ENCODE data around the gene CTNNA1.

CTNNA1 gene

DNA sequence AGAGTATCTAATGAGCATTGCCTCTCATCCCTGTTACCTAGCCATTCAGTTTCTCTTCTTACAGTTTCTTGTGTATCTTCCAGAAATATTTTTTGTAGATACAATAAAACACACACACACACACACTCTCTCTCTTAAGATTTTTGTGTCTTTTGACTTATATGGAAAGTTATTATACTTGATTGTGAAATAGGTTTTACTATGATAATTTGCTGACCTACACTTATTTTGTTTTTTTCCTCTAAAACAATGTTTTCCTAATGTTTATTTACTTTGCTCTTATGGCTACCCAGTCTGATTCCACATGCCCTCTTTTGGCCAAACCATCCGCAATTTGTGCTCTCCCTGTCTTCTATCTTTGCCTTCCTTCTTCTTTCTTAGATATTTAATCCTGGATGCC lies 96.7 kb downstream of the CTNNA1 start:
- TF ChIP-seq MYC (IDR thresholded peaks at IDR 0.05; ENCODE audit: low read depth, low read length) (no peak), POLR2A (IDR thresholded peaks at IDR 0.05; ENCODE audit: extremely low read depth, insufficient read length) (no peak)
- TF ChIP-seq, protein P1, sequence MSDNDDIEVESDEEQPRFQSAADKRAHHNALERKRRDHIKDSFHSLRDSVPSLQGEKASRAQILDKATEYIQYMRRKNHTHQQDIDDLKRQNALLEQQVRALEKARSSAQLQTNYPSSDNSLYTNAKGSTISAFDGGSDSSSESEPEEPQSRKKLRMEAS (IDR thresholded peaks at IDR 0.05; ENCODE audit: low read depth, low read length), result no peak
- TF ChIP-seq, protein P2, sequence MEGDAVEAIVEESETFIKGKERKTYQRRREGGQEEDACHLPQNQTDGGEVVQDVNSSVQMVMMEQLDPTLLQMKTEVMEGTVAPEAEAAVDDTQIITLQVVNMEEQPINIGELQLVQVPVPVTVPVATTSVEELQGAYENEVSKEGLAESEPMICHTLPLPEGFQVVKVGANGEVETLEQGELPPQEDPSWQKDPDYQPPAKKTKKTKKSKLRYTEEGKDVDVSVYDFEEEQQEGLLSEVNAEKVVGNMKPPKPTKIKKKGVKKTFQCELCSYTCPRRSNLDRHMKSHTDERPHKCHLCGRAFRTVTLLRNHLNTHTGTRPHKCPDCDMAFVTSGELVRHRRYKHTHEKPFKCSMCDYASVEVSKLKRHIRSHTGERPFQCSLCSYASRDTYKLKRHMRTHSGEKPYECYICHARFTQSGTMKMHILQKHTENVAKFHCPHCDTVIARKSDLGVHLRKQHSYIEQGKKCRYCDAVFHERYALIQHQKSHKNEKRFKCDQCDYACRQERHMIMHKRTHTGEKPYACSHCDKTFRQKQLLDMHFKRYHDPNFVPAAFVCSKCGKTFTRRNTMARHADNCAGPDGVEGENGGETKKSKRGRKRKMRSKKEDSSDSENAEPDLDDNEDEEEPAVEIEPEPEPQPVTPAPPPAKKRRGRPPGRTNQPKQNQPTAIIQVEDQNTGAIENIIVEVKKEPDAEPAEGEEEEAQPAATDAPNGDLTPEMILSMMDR (IDR thresholded peaks at IDR 0.05; ENCODE audit: low read depth, low read length), result no peak
- H3K4me3 ChIP-seq (ENCODE audit: low read depth, low read length), result no peak overlapping the region
- no peak for DNase-seq (ENCODE audit: low read depth)

DNA sequence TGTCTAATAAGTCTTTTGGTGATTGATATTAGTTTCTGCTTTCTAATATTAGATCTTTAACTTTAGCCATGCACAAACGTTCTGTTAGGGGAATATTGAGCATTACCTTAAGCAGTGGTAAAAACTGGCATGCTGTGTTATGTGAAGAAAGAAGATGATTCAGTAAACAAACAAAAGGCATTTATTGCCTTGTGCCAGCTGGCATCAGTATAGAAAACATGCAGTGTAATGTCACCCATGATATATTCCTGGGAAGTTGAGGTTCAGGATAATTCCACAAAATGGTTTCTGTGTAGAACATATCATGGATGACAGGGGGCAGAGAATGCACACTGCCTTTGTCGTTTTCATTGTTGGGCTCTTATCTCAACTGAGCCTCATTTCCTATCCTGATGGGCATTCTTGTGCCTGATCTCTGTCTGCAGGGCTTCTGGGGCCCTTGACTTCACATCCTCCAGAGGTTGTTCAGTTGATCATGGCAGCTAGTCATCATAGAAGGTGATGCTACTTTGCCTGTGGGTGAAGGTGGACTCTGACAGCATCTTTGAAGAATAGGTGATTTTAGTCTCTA lies 97.7 kb downstream of the CTNNA1 start:
- TF ChIP-seq, protein P1 (IDR thresholded peaks at IDR 0.05; ENCODE audit: low read depth, low read length), result no peak
- TF ChIP-seq MYC (IDR thresholded peaks at IDR 0.05; ENCODE audit: low read depth, low read length) (no peak), POLR2A (IDR thresholded peaks at IDR 0.05; ENCODE audit: extremely low read depth, insufficient read length) (no peak)
- TF ChIP-seq, protein P2 (IDR thresholded peaks at IDR 0.05; ENCODE audit: low read depth, low read length), result no peak
- H3K4me3 ChIP-seq (ENCODE audit: low read depth, low read length), result no peak overlapping the region
- DNase-seq (ENCODE audit: low read depth), result no peak

DNA sequence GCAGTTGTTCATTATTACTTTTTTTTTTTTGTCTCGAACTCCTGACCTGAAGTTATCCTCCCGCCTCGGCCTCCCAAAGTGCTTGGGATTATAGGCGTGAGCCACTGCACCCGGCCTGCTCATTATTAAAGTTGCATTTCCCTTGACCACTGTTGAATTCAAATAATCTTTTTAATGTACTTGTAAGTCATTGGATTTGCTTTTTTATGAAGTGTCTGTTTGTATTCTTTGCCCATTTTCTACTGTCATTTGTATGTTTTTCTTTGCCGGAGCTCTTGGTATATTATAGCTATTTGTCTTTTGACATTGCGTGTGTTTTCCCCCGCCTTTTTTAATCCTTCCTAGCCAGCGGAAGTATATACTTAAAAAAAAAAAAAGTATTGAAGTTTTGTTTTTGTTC lies 99.9 kb downstream of the CTNNA1 start:
- TF ChIP-seq, protein P1 (IDR thresholded peaks at IDR 0.05; ENCODE audit: low read depth, low read length), result no peak
- no peak for TF ChIP-seq POLR2A (IDR thresholded peaks at IDR 0.05; ENCODE audit: extremely low read depth, insufficient read length)
- TF ChIP-seq, protein P2 (IDR thresholded peaks at IDR 0.05; ENCODE audit: low read depth, low read length), result no peak
- no peak for TF ChIP-seq MYC (IDR thresholded peaks at IDR 0.05; ENCODE audit: low read depth, low read length)
- DNase-seq (ENCODE audit: low read depth), result no peak
- no peak overlapping the region for H3K4me3 ChIP-seq (ENCODE audit: low read depth, low read length)

DNA sequence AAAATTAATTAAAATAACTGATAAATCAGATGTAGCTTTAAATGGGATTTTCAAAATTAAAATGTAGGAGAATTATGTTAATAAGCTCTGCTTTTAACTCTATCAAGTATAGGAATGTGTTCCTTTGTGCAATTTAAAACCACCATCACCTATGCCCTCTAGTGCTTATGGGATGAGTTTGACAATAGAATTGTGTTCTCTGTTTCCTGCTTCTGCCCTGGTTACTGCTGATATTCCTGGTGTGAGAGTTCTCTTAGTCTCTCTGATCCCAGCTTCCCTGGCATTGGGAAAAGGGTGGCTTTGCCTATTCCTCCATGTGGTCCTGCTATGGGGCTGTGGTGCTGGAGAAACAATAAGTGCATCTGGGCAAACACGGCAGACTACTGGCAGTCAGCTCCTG lies 113.8 kb downstream of the CTNNA1 start:
- TF ChIP-seq POLR2A (IDR thresholded peaks at IDR 0.05; ENCODE audit: extremely low read depth, insufficient read length), result no peak
- no peak for TF ChIP-seq MYC (IDR thresholded peaks at IDR 0.05; ENCODE audit: low read depth, low read length)
- TF ChIP-seq, protein P2 (IDR thresholded peaks at IDR 0.05; ENCODE audit: low read depth, low read length), result no peak
- TF ChIP-seq, protein P1 (IDR thresholded peaks at IDR 0.05; ENCODE audit: low read depth, low read length), result no peak
- DNase-seq (ENCODE audit: low read depth), result no peak
- H3K4me3 ChIP-seq (ENCODE audit: low read depth, low read length), result no peak overlapping the region

DNA sequence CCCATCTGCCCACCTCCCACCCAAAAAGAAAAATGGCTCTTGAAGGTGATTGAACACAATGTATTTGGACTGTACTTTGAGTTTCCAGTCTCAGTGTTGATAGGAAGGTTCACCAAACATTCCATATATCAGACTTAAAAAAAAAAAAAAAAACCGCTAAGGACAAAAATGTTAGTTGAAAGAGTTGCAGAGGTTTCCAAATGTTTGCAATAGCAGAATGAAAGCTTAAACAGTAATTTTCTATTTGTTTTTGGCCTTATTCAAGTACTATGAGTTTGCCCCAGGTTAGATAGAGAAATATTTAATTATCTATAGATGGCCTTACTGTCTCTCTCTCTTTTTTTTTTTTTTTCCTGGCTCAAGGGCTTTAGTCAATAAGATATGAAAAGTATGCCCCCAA lies 115.8 kb downstream of the CTNNA1 start:
- no peak for DNase-seq (ENCODE audit: low read depth)
- no peak for TF ChIP-seq MYC (IDR thresholded peaks at IDR 0.05; ENCODE audit: low read depth, low read length)
- TF ChIP-seq, protein P2 (IDR thresholded peaks at IDR 0.05; ENCODE audit: low read depth, low read length), result no peak
- TF ChIP-seq, protein P1 (IDR thresholded peaks at IDR 0.05; ENCODE audit: low read depth, low read length), result no peak
- no peak for TF ChIP-seq POLR2A (IDR thresholded peaks at IDR 0.05; ENCODE audit: extremely low read depth, insufficient read length)

More for the DNA sequence above, 115.8 kb downstream of the CTNNA1 start:
- H3K4me3 ChIP-seq (ENCODE audit: low read depth, low read length), result no peak overlapping the region

Measured in NB4 (cell line).